KOPT-K1 (cell line): Measurements from ENCODE around the gene PPP4R2.

Source experiments
- H3K27ac ChIP-seq: fragments of 200-600 bp; sonication (generic); 2 replicates; pipeline ENCODE4 v1.5.1; 2016; ENCODE audit warnings: antibody characterized with exemption, mild to moderate bottlenecking, low read depth, low read length; ENCODE audit not compliant: poor library complexity, severe bottlenecking
- H3K36me3 ChIP-seq: fragments of 200-600 bp; sonication (generic); 2 replicates; pipeline ENCODE4 v1.5.1; 2017; ENCODE audit warnings: antibody characterized with exemption, mild to moderate bottlenecking, low read length, moderate library complexity; ENCODE audit not compliant: insufficient read depth
- H3K9me3 ChIP-seq: fragments of 200-600 bp; sonication (generic); 2 replicates; pipeline ENCODE4 v1.5.1; 2017; ENCODE audit warnings: antibody characterized with exemption, low read length, mild to moderate bottlenecking; ENCODE audit not compliant: insufficient read depth, poor library complexity, severe bottlenecking

Gene PPP4R2

GRCh38 chr3:73028803-73029202 lies 32.2 kb downstream of the PPP4R2 start:
- no peak overlapping the region for H3K27ac ChIP-seq
- peaks cover 62% of the 10 kb centered on the region for H3K36me3 ChIP-seq
- H3K9me3 ChIP-seq, result no peaks in the 10 kb centered on the region

- Histone ChIP-seq H3K9me3 (no peaks in the 10 kb centered on the region), H3K36me3 (peaks cover 58% of the 10 kb centered on the region), H3K27ac (no peak overlapping the region)
These were observed 32.7 kb downstream of the PPP4R2 start for GRCh38 chr3:73029321-73029796.

- Histone ChIP-seq H3K36me3 (peaks cover 55% of the 10 kb centered on the region), H3K9me3 (no peaks in the 10 kb centered on the region), H3K27ac (no peak overlapping the region)
These were observed 33.5 kb downstream of the PPP4R2 start for GRCh38 chr3:73030073-73030597.

- Histone ChIP-seq H3K27ac (no peak overlapping the region), H3K9me3 (no peaks in the 10 kb centered on the region), H3K36me3 (peaks cover 56% of the 10 kb centered on the region)
These were observed 35.0 kb downstream of the PPP4R2 start for GRCh38 chr3:73031573-73032103.

GRCh38 chr3:73036694-73037591 lies 40.3 kb downstream of the PPP4R2 start:
- peaks cover 31% of the 10 kb centered on the region for H3K36me3 ChIP-seq
- no peak overlapping the region for H3K27ac ChIP-seq
- no peaks in the 10 kb centered on the region for H3K9me3 ChIP-seq

- no peak overlapping the region for H3K27ac ChIP-seq
These were observed 44.9 kb downstream of the PPP4R2 start for GRCh38 chr3:73041537-73041936.

GRCh38 chr3:73043414-73043813 lies 46.8 kb downstream of the PPP4R2 start:
- Histone ChIP-seq H3K27ac (no peak overlapping the region), H3K36me3 (peaks cover 38% of the 10 kb centered on the region), H3K9me3 (no peaks in the 10 kb centered on the region)

More at GRCh38 chr3:73041537-73041936, 44.9 kb downstream of the PPP4R2 start:
- Histone ChIP-seq H3K36me3 (peaks cover 24% of the 10 kb centered on the region), H3K9me3 (no peaks in the 10 kb centered on the region)

- H3K36me3 ChIP-seq, result peaks cover 46% of the 10 kb centered on the region
These were observed 48.8 kb downstream of the PPP4R2 start for GRCh38 chr3:73045391-73045790.

GRCh38 chr3:73046195-73046594 lies 49.6 kb downstream of the PPP4R2 start:
- H3K27ac ChIP-seq, result no peak overlapping the region
- no peaks in the 10 kb centered on the region for H3K9me3 ChIP-seq
- peaks cover 54% of the 10 kb centered on the region for H3K36me3 ChIP-seq

More at GRCh38 chr3:73045391-73045790, 48.8 kb downstream of the PPP4R2 start:
- no peaks in the 10 kb centered on the region for H3K9me3 ChIP-seq
- H3K27ac ChIP-seq, result no peak overlapping the region

GRCh38 chr3:73049319-73049718 lies 52.7 kb downstream of the PPP4R2 start:
- no peak overlapping the region for H3K27ac ChIP-seq
- peaks cover 72% of the 10 kb centered on the region for H3K36me3 ChIP-seq
- H3K9me3 ChIP-seq, result no peaks in the 10 kb centered on the region

GRCh38 chr3:73052857-73053256 lies 56.2 kb downstream of the PPP4R2 start:
- Histone ChIP-seq H3K27ac (no peak overlapping the region), H3K36me3 (peaks cover 73% of the 10 kb centered on the region), H3K9me3 (no peaks in the 10 kb centered on the region)

GRCh38 chr3:73055583-73055982 lies 59.0 kb downstream of the PPP4R2 start:
- H3K36me3 ChIP-seq, result peaks cover 72% of the 10 kb centered on the region
- no peaks in the 10 kb centered on the region for H3K9me3 ChIP-seq
- no peak overlapping the region for H3K27ac ChIP-seq

GRCh38 chr3:73056014-73056844 lies 59.6 kb downstream of the PPP4R2 start:
- Histone ChIP-seq H3K36me3 (peaks cover 71% of the 10 kb centered on the region), H3K27ac (no peak overlapping the region), H3K9me3 (no peaks in the 10 kb centered on the region)

GRCh38 chr3:73056845-73057150 lies 60.2 kb downstream of the PPP4R2 start:
- Histone ChIP-seq H3K36me3 (peaks cover 72% of the 10 kb centered on the region), H3K9me3 (no peaks in the 10 kb centered on the region), H3K27ac (no peak overlapping the region)

- H3K9me3 ChIP-seq, result no peaks in the 10 kb centered on the region
- peaks cover 90% of the 10 kb centered on the region for H3K36me3 ChIP-seq
- H3K27ac ChIP-seq, result no peak overlapping the region
These were observed 63.7 kb downstream of the PPP4R2 start for GRCh38 chr3:73060302-73060723.
